HG03565 (cell line): ENCODE measurements around the gene GATA5.

ENCODE experiments used
- ATAC-seq: cut with Tn5 transposase; IDR thresholded peaks from one replicate; pipeline ENCODE4 v1.9.1; 2021; ENCODE audit warnings: mild to moderate bottlenecking, moderate library complexity; ENCODE audit not compliant: unreplicated experiment

The GATA5 gene

GRCh38 chr20:62488470-62488869 is 12.7 kb upstream of the GATA5 start:
- no peak for ATAC-seq

DNA sequence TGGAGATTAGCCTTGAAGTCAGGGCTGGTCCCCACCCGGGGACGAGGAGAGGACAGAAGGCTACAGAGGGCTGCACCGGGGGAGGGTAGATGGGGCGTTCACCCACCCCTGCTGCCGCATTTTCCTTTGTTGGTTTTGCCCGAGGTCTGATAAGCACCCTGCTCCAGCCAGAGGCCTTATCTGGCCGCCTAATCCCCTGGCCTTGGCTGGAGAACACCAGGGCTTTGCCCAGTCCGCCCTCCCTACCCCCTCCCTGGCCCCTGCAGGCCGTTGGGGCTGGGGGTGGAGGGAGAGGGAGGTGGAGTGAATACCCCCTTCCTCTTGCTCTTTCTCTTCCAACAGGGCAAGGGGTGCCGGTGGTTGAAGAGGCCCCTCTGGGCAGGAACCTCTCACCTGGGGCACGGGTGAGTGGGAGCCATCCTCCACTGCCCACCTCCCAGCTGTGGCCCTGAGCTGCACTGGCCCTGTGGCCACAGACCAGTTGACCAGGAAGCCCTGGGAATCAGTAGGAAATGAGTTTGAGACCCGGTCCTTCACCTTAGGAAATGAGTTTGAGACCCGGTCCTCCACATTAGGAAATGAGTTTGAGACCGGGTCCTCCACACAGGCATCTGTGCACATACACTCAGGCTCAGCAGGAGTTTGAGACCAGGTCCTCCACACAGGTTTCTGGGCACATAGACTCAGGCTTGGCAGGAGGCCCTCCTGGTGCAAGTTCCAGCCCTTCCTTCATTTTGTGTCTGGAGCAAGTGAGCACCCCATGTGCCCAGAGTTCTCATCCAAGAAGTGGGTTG is 12.0 kb upstream of the GATA5 start:
- no peak for ATAC-seq

- ATAC-seq, result no peak
Observed at GRCh38 chr20:62487118-62487517, 11.3 kb upstream of the GATA5 start.

GRCh38 chr20:62486484-62486883 is 10.7 kb upstream of the GATA5 start:
- ATAC-seq, result no peak

DNA sequence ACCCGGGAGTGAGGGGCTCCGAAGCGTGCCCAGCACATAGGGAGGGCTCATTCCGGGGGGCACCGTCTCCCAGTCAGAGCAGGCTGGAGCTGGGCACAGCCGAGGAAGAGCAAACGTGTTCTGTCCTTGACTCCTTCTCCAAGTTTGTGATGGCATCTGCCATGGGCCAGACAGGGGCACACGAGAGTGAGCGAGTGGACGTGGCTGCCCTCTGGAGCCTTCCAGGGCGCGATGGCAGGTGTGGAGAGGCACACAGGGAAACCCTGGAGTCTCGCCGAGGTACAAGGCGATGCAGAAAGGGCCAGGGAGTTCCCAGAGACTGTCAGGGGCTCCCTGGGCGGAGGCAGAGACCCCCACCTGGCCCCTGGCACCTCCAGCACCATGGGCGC is 9.9 kb upstream of the GATA5 start:
- no peak for ATAC-seq

DNA sequence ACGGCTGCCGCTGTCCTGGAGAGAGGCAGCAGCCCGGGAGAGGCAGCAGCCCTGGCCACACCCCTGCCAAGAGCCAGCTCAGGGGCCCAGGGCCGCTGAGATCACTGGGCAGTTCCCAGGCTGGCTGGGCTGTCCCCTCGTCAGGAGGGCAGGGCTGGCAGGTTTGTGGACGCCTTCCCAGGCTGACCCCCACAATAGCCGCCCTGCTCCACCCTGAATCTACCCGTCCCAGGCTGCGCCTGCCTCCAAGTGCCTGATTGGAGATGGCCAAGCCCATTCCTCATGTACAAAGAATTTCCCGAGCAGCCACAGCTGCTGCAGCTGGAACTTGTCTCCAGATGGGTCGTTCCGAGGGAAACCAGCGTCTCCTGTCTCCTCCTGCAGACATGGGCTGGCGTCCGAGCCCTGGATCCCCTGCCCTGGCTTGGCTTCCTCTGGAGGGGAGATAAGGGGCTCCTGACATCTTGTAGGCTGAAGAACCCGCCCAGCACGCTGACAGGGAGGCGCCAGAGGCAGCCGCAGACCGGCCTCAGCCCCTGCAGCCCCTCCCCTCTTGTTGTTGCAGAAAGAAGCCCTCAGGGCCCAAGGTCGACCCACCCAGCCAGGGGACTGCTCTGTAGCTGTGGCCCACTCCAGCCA is 9.4 kb upstream of the GATA5 start:
- no peak for ATAC-seq

- no peak for ATAC-seq
Observed at GRCh38 chr20:62484478-62484877, 8.7 kb upstream of the GATA5 start.

DNA sequence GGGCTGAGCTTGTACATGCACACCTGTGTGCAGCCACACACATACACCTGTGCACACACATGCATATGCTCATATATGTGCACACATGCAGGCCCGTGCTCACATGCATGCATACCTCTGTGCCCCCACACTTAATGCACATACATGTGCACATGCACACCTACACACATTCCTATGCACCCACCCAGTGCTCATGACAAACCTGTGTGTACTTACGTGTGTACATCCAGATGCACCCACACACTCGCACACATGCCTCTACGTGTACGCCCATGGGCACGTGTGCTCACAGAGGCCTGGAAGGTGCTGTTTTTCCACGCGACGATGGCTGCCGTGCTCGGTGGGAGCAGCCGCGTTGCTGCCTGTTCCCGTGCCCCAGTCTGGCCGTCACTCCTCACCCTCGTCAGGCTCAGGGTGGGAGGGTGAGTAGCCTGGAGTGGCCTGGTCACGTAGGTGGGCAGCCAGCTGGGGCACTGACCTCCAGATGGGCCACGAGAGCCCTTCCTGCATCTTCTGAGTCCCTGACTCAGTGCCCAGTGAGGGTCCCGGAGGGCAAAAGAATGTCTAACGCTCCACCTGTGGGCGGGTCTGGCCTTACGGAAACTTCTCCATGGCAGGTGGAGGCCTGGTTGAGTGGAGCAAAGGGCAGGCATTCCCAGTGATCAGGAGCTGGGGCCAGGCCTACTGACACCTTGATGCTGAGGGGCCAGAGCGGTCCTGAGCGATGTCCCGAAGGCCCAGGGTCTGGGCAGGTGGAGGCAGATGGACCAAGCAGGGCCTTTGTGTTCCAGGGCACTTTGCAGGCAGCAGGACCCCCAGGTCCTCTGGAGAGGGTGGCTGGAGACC is 8.0 kb upstream of the GATA5 start:
- ATAC-seq, result no peak

- no peak for ATAC-seq
Observed at GRCh38 chr20:62482974-62483373, 7.2 kb upstream of the GATA5 start.

GRCh38 chr20:62482146-62482809 is 6.5 kb upstream of the GATA5 start:
- no peak for ATAC-seq

- no peak for ATAC-seq
Observed at GRCh38 chr20:62481425-62482145, 5.8 kb upstream of the GATA5 start.

GRCh38 chr20:62480318-62480717 is 4.5 kb upstream of the GATA5 start:
- no peak for ATAC-seq

DNA sequence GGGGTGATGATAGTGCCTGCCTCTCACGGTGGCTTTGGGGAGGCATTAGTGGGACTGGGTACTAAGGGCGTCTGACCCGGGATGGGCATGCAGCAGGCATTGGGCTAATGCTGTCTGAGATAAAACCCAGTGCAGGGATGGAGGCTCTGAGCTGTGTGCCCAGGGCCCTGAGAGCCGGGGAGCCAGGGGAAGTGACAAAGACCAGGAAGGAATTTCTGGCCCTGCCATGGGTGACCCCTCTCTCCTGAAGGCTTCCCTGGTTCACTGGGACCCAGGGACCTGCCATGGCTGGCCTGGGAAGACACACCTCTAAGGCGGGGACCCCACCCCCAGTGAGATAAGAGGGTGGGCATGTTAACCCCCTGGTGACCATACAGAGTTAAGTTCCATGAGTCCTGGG is 3.9 kb upstream of the GATA5 start:
- ATAC-seq, result no peak

GRCh38 chr20:62479156-62479555 is 3.4 kb upstream of the GATA5 start:
- ATAC-seq, result no peak

- no peak for ATAC-seq
Observed at GRCh38 chr20:62477669-62478455, 2.1 kb upstream of the GATA5 start.

- ATAC-seq, result no peak
Observed at GRCh38 chr20:62476056-62476838, 452 bp upstream of the GATA5 start.

- ATAC-seq, result no peak
Observed at GRCh38 chr20:62475027-62475771, 596 bp downstream of the GATA5 start.

GRCh38 chr20:62474604-62475026 is 1.2 kb downstream of the GATA5 start:
- ATAC-seq, result no peak
